AG04449 (cell line): ENCODE results near the gene DDR2.

Experiments
- CTCF ChIA-PET: fragments of 350-600 bp; formaldehyde crosslinking; extraction: SDS; loops from one replicate; lab custom pipeline; 2021; ENCODE audit warnings: antibody characterized with exemption; lab: Yijun Ruan, JAX
- POLR2A ChIA-PET: fragments of 400-600, 350-600 bp; formaldehyde crosslinking; extraction: SDS; loops from one replicate; lab custom pipeline; 2020; ENCODE audit warnings: antibody characterized with exemption, inconsistent platforms; lab: Yijun Ruan, JAX
- DNase-seq: peaks from one replicate; pipeline ENCODE4 v3.0.0-alpha.2; 2010; ENCODE audit warnings: low read depth, low spot score
- H3K4me3 ChIP-seq: 2 replicates; pipeline ENCODE4 v1.5.1; 2011; ENCODE audit warnings: low read depth, mild to moderate bottlenecking, control low read depth, low read length
- TF ChIP-seq, protein P1 (sequence below): IDR thresholded peaks from one replicate; pipeline ENCODE4 v1.5.1; 2011; ENCODE audit warnings: mild to moderate bottlenecking, moderate library complexity, low read length, control low read depth, inconsistent platforms; ENCODE audit not compliant: insufficient read depth; ENCODE audit errors: missing control alignments

The DDR2 gene

GRCh38 chr1:162612606-162613400, 19.5 kb upstream of the DDR2 start:
- H3K4me3 ChIP-seq, result no peak overlapping the region
- POLR2A ChIA-PET, result interaction anchor here (0.8 to 1.0 kb wide), 2 partner anchors 7 to 18 kb away, joined by 3 to 4 read pairs; no protein-coding TSS in a partner anchor
- no peak for DNase-seq
- CTCF ChIA-PET, result interaction anchor here (0.5 to 4.7 kb wide), 55 partner anchors 10 to 253 kb away, joined by 3 to 102 read pairs (median 5); partner anchors contain the start of gene DDR2
- TF ChIP-seq, protein P1, sequence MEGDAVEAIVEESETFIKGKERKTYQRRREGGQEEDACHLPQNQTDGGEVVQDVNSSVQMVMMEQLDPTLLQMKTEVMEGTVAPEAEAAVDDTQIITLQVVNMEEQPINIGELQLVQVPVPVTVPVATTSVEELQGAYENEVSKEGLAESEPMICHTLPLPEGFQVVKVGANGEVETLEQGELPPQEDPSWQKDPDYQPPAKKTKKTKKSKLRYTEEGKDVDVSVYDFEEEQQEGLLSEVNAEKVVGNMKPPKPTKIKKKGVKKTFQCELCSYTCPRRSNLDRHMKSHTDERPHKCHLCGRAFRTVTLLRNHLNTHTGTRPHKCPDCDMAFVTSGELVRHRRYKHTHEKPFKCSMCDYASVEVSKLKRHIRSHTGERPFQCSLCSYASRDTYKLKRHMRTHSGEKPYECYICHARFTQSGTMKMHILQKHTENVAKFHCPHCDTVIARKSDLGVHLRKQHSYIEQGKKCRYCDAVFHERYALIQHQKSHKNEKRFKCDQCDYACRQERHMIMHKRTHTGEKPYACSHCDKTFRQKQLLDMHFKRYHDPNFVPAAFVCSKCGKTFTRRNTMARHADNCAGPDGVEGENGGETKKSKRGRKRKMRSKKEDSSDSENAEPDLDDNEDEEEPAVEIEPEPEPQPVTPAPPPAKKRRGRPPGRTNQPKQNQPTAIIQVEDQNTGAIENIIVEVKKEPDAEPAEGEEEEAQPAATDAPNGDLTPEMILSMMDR, result no peak

GRCh38 chr1:162616848-162617247, 15.4 kb upstream of the DDR2 start:
- POLR2A ChIA-PET, result no interaction called here
- CTCF ChIA-PET, result interaction anchor here (1.3 to 4.6 kb wide), 4 partner anchors 13 to 183 kb away, joined by 3 to 51 read pairs (median 5); partner anchors contain the start of gene DDR2
- TF ChIP-seq, protein P1, result no peak
- DNase-seq, result no peak
- H3K4me3 ChIP-seq, result no peak overlapping the region

GRCh38 chr1:162617513-162617912, 14.8 kb upstream of the DDR2 start:
- ChIA-PET CTCF (interaction anchor here (0.7 to 4.6 kb wide), 5 partner anchors 12 to 183 kb away, joined by 3 to 51 read pairs (median 4); partner anchors contain the start of gene DDR2), POLR2A (no interaction called here)
- TF ChIP-seq, protein P1, result no peak
- DNase-seq, result no peak
- H3K4me3 ChIP-seq, result no peak overlapping the region

- CTCF ChIA-PET, result interaction anchor here (1.2 to 4.6 kb wide), 3 partner anchors 10 to 181 kb away, joined by 4 to 51 read pairs (median 8); partner anchors contain the start of gene DDR2
- no peak overlapping the region for H3K4me3 ChIP-seq
- POLR2A ChIA-PET, result no interaction called here
- TF ChIP-seq, protein P1, result no peak
- DNase-seq, result no peak
These were observed 13.2 kb upstream of the DDR2 start for GRCh38 chr1:162619076-162619475.

GRCh38 chr1:162621256-162621655, 11.0 kb upstream of the DDR2 start:
- ChIA-PET CTCF (interaction anchor here (0.7 to 3.9 kb wide), 2 partner anchors 8 to 179 kb away, joined by 3 to 42 read pairs; no protein-coding TSS in a partner anchor), POLR2A (no interaction called here)
- TF ChIP-seq, protein P1, result no peak
- H3K4me3 ChIP-seq, result no peak overlapping the region
- DNase-seq, result no peak

- TF ChIP-seq, protein P1, result no peak
- ChIA-PET POLR2A (no interaction called here), CTCF (interaction anchor here (1.1 to 11.6 kb wide), 7 partner anchors 7 to 221 kb away, joined by 3 to 102 read pairs (median 4); no protein-coding TSS in a partner anchor)
- H3K4me3 ChIP-seq, result no peak overlapping the region
- DNase-seq, result no peak
These were observed 6.6 kb upstream of the DDR2 start for GRCh38 chr1:162625679-162626078.
